Activated T-helper 1 cell treated with anti-CD3 and anti-CD28 coated beads, Interleukin-12 subunit alpha, Interleukin-12 subunit beta, Interleukin-2, Interleukin-4 antibody, amounts not matched to agents 30 ng/mL and 10 ng/mL and 1 ng/mL, durations not matched to agents 14 hours and 24 hours and 36 hours (primary cell): Measurements from ENCODE around the gene CUL3. TPM values are rescaled to one million over a fixed set of nuclear protein-coding genes. Genes with fewer than 3 reads are reported as not detected.

Source experiments
- DNase-seq: peaks from one replicate; pipeline ENCODE4 v3.0.0; 2021; ENCODE audit warnings: low spot score
- H3K27ac Mint-ChIP-seq: one replicate; pipeline ENCODE4 v1.8.0; 2021; ENCODE audit warnings: mild to moderate bottlenecking, mixed read lengths
- H3K27me3 Mint-ChIP-seq: one replicate; pipeline ENCODE4 v1.8.0; 2022; ENCODE audit warnings: mild to moderate bottlenecking, moderate library complexity, mixed read lengths; ENCODE audit not compliant: insufficient read depth
- H3K36me3 Mint-ChIP-seq: one replicate; pipeline ENCODE4 v1.8.0; 2021; ENCODE audit warnings: low read depth, mixed read lengths
- H3K4me1 Mint-ChIP-seq: one replicate; pipeline ENCODE4 v1.8.0; 2021; ENCODE audit warnings: low read depth, mixed read lengths
- H3K4me3 Mint-ChIP-seq: one replicate; pipeline ENCODE4 v1.8.0; 2021; ENCODE audit warnings: mild to moderate bottlenecking, moderate library complexity, mixed read lengths
- H3K9me3 Mint-ChIP-seq: one replicate; pipeline ENCODE4 v1.8.0; 2021; ENCODE audit warnings: mixed read lengths
- intact Hi-C: fragments of 100-400 bp; cut with micrococcal nuclease; formaldehyde crosslinking; loops from one replicate; pipeline ENCODE4 v1.15.1; 2024
- total RNA-seq: library from RNA; stranded (reverse); gene quantifications from 2 replicates; pipeline ENCODE4 v1.2.3, GENCODE V29; 2022

Gene CUL3
- total RNA-seq, 1 donor from 2014 or later, result 97.1 TPM

- Mint-ChIP-seq H3K4me3 (no peak overlapping the region), H3K27ac (peak overlapping the region; percentile 31)
- intact Hi-C loops, result no loop called here
Observed at GRCh38 chr2:224555823-224556366, 29.3 kb downstream of the CUL3 start.

DNA sequence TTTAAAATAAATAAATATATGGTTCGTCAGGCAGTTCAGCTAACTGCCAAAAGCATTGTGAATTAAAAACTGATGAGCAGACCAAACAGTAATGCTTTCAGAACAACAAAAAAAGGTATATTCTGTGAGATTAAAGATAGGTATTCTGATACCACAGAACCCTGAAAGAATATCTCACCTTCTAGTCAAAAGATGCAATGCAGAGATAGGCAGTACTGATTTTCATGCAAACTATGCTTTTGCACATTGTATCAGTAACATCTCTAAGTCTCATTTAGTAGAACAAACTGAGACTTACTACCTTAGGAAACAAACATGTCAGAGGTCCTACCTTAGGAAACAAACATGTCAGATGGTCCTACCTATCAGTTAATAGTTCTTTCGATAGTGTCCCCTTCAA lies 32.4 kb downstream of the CUL3 start:
- no peak overlapping the region for H3K27ac Mint-ChIP-seq
- peaks cover 8% of the 10 kb centered on the region for H3K4me1 Mint-ChIP-seq
- no peak overlapping the region for H3K4me3 Mint-ChIP-seq
- peaks cover 30% of the 10 kb centered on the region for H3K36me3 Mint-ChIP-seq
- intact Hi-C loops, result no loop called here
- H3K9me3 Mint-ChIP-seq, result no peaks in the 10 kb centered on the region
- DNase-seq, result no peak
- H3K27me3 Mint-ChIP-seq, result no peaks in the 10 kb centered on the region

More at GRCh38 chr2:224555823-224556366, 29.3 kb downstream of the CUL3 start:
- peaks cover 14% of the 10 kb centered on the region for H3K4me1 Mint-ChIP-seq
- H3K27me3 Mint-ChIP-seq, result no peaks in the 10 kb centered on the region
- H3K9me3 Mint-ChIP-seq, result no peaks in the 10 kb centered on the region
- DNase-seq, result no peak
- H3K36me3 Mint-ChIP-seq, result peaks cover 27% of the 10 kb centered on the region

DNA sequence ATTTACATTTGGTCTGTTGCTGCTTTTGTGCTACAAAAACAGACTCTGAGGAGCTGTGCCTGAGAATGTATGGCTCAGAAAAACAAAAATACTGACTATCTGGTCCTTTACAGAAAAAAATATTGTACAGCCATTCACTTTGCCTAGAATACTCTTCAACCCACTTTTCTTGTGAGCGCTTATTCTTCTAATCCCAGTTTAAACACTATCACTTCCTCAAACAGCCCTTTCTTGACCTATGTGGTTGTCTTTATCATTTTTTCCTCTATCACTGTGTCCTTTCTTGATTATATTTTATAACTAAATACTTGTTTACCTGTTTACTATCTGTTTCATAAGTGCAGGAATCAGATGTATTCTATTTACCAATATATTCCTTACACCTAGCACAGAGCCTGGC lies 33.5 kb downstream of the CUL3 start:
- no peaks in the 10 kb centered on the region for H3K9me3 Mint-ChIP-seq
- no peaks in the 10 kb centered on the region for H3K27me3 Mint-ChIP-seq
- H3K4me3 Mint-ChIP-seq, result no peak overlapping the region
- no peak for DNase-seq
- intact Hi-C loops, result no loop called here
- H3K4me1 Mint-ChIP-seq, result peaks cover 16% of the 10 kb centered on the region
- no peak overlapping the region for H3K27ac Mint-ChIP-seq
- peaks cover 35% of the 10 kb centered on the region for H3K36me3 Mint-ChIP-seq

- no peak for DNase-seq
- Mint-ChIP-seq H3K4me3 (no peak overlapping the region), H3K9me3 (no peaks in the 10 kb centered on the region), H3K36me3 (peaks cover 25% of the 10 kb centered on the region), H3K4me1 (peaks cover 11% of the 10 kb centered on the region), H3K27ac (no peak overlapping the region), H3K27me3 (no peaks in the 10 kb centered on the region)
- intact Hi-C loops, result no loop called here
Observed at GRCh38 chr2:224546926-224547325, 38.2 kb downstream of the CUL3 start.

- H3K9me3 Mint-ChIP-seq, result no peaks in the 10 kb centered on the region
- intact Hi-C loops, result no loop called here
- H3K36me3 Mint-ChIP-seq, result peaks cover 32% of the 10 kb centered on the region
- no peak overlapping the region for H3K4me3 Mint-ChIP-seq
- H3K27me3 Mint-ChIP-seq, result no peaks in the 10 kb centered on the region
- DNase-seq, result no peak
- H3K27ac Mint-ChIP-seq, result no peak overlapping the region
- peaks cover 18% of the 10 kb centered on the region for H3K4me1 Mint-ChIP-seq
Observed at GRCh38 chr2:224545884-224546644, 39.1 kb downstream of the CUL3 start.

GRCh38 chr2:224543939-224544338 lies 41.2 kb downstream of the CUL3 start:
- Mint-ChIP-seq H3K4me1 (peaks cover 24% of the 10 kb centered on the region), H3K36me3 (peaks cover 39% of the 10 kb centered on the region), H3K4me3 (no peak overlapping the region), H3K27ac (no peak overlapping the region), H3K9me3 (no peaks in the 10 kb centered on the region), H3K27me3 (no peaks in the 10 kb centered on the region)
- intact Hi-C loops, result no loop called here
- no peak for DNase-seq

GRCh38 chr2:224538561-224539138 lies 46.5 kb downstream of the CUL3 start:
- Mint-ChIP-seq H3K9me3 (no peaks in the 10 kb centered on the region), H3K27ac (peak overlapping the region; percentile 21), H3K4me1 (peaks cover 16% of the 10 kb centered on the region), H3K27me3 (no peaks in the 10 kb centered on the region), H3K4me3 (no peak overlapping the region), H3K36me3 (peaks cover 34% of the 10 kb centered on the region)
- no peak for DNase-seq
- intact Hi-C loops, result loop anchor here (2.0 kb wide), 1 partner anchor 18 kb away; no protein-coding TSS in a partner anchor

GRCh38 chr2:224532931-224533330 lies 52.2 kb downstream of the CUL3 start:
- intact Hi-C loops, result no loop called here
- Mint-ChIP-seq H3K4me1 (peaks cover 34% of the 10 kb centered on the region), H3K27ac (no peak overlapping the region), H3K27me3 (no peaks in the 10 kb centered on the region), H3K9me3 (no peaks in the 10 kb centered on the region), H3K36me3 (peaks cover 30% of the 10 kb centered on the region), H3K4me3 (no peak overlapping the region)
- no peak for DNase-seq

DNA sequence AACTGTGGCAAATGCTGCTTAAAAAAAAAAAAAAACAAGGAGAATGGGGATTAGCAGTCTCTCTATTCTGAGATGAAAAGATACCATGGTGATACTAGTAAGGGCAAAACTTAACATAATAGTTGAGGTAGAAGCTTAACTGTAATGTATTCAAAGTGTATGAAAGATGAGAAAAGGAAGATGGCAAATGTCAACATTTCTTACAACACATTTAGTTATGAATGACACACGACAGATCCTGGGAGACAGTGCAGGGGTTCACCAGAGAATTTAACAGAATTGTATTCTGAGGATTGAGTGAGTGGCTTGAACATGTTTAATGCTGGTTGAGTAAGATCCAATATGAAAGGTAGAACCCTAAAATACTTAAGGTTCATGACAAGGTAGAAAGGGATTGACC lies 52.7 kb downstream of the CUL3 start:
- Mint-ChIP-seq H3K4me1 (peaks cover 39% of the 10 kb centered on the region), H3K36me3 (peaks cover 29% of the 10 kb centered on the region), H3K4me3 (no peak overlapping the region), H3K9me3 (no peaks in the 10 kb centered on the region), H3K27ac (no peak overlapping the region), H3K27me3 (no peaks in the 10 kb centered on the region)
- intact Hi-C loops, result no loop called here
- DNase-seq, result no peak

DNA sequence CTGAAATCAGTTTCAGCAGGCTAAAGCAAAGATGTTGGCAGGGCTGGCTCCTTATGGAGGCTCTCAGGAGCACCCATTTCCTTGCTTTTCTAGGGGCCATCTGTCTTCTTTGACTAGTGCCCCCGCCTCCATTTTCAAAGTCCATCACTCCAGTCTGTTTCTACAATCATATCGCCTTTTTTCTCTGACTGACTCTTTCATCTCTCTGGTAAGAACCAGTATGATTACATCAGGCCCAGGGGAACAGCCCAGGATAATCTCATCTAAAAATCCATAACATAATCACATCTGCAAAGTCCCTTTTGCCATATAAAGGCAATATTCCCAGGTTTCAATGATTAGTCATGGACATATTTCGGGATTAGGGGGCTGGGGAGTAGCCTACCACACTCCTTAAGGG lies 57.0 kb downstream of the CUL3 start:
- Mint-ChIP-seq H3K36me3 (peaks cover 27% of the 10 kb centered on the region), H3K27me3 (no peaks in the 10 kb centered on the region), H3K4me1 (peaks cover 72% of the 10 kb centered on the region)

GRCh38 chr2:224525774-224526173 lies 59.4 kb downstream of the CUL3 start:
- H3K36me3 Mint-ChIP-seq, result peaks cover 9% of the 10 kb centered on the region
- DNase-seq, result no peak
- no peak overlapping the region for H3K27ac Mint-ChIP-seq
- H3K4me1 Mint-ChIP-seq, result peaks cover 59% of the 10 kb centered on the region
- H3K27me3 Mint-ChIP-seq, result no peaks in the 10 kb centered on the region
- H3K9me3 Mint-ChIP-seq, result no peaks in the 10 kb centered on the region
- intact Hi-C loops, result loop anchor here (2.0 to 10.0 kb wide), 3 partner anchors 15 to 571 kb away; partner anchors contain the start of gene MRPL44
- no peak overlapping the region for H3K4me3 Mint-ChIP-seq

More for the DNA sequence above, 57.0 kb downstream of the CUL3 start:
- no peak overlapping the region for H3K4me3 Mint-ChIP-seq
- no peaks in the 10 kb centered on the region for H3K9me3 Mint-ChIP-seq
- intact Hi-C loops, result loop anchor here (10.0 kb wide), 2 partner anchors 507 to 573 kb away; partner anchors contain the start of gene MRPL44
- no peak for DNase-seq
- H3K27ac Mint-ChIP-seq, result no peak overlapping the region

DNA sequence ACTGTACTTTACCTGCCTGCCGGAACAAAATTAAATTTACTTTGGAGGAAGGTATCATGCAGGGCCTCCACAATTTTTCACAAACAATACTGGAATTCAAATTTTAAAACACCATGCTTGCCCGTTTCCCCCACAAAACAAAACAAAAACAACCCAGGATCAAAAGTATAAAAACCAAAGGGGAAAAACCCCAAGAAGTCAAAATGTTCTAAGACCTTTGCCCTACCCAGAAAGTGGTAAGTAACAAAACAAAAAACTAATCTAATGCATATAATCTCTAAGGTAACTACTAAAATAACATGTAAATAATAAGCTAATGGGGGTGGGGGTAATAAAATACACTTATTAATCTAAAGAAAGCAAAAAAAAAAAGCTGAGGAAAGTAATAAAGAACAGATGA lies 60.5 kb downstream of the CUL3 start:
- DNase-seq, result no peak
- Mint-ChIP-seq H3K36me3 (peaks cover 8% of the 10 kb centered on the region), H3K27ac (peak overlapping the region; percentile 79), H3K27me3 (no peaks in the 10 kb centered on the region), H3K9me3 (no peaks in the 10 kb centered on the region), H3K4me1 (peaks cover 70% of the 10 kb centered on the region), H3K4me3 (peak overlapping the region; percentile 38)
- intact Hi-C loops, result loop anchor here (1.0 to 10.0 kb wide), 6 partner anchors 14 to 570 kb away; partner anchors contain the start of gene MRPL44
